Cardiac septum (tissue), 1 donor: ENCODE measurements around the gene MAEA. TPM values are rescaled to one million over a fixed set of nuclear protein-coding genes. Genes with fewer than 3 reads are reported as not detected.

Source experiments
- DNase-seq: peaks from one replicate; pipeline ENCODE4 v3.0.0-alpha.2; 2020; ENCODE audit warnings: low spot score
- intact Hi-C: fragments of 100-400 bp; cut with DNase I; formaldehyde crosslinking; loops from one replicate; pipeline ENCODE4 v1.14.0; 2022
- total RNA-seq: library from RNA; stranded (reverse); fragmentation: NEBNext Ultra II Directional; extraction: Animal tissue kit (Norgen Biotek cat#: 25700); gene quantifications from one replicate; pipeline ENCODE4 v1.2.1, GENCODE V29; 2021
- donor health status: DM: no; HTN: no; CAD: no.

Gene MAEA
- total RNA-seq, 1 donor from 2014 or later, result 55.2 TPM

DNA sequence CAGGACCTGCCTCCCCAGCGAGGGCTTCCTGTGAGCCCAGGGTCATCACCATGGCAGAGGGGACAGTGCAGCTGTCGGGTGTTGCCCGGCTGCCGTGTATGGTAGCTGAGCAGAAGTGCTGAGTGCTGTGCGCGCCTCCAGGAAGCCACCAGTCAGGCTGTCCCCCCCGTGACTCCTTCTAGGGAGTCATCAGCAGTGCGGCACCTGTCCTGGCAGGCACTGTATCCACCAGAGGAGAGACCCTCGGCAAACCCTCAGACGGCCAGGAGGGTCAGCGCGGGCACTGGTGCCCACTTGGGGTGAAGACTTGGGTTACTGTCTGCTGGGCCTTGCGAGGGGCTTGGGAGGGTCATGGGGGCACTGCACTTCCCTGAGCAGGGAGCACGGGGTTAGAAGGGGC, 65.7 kb downstream of the MAEA start:
- no peak for DNase-seq
- intact Hi-C loops, result loop anchor here (5.0 kb wide), 1 partner anchor 157 kb away; no protein-coding TSS in a partner anchor

- no peak for DNase-seq
- intact Hi-C loops, result loop anchor here (1.0 to 5.0 kb wide), 2 partner anchors 156 to 273 kb away; no protein-coding TSS in a partner anchor
These were observed 66.7 kb downstream of the MAEA start for GRCh38 chr4:1356181-1356998.

GRCh38 chr4:1357356-1358248, 67.9 kb downstream of the MAEA start:
- intact Hi-C loops, result loop anchor here (5.0 kb wide), 1 partner anchor 155 kb away; no protein-coding TSS in a partner anchor
- no peak for DNase-seq

GRCh38 chr4:1358421-1359143, 68.9 kb downstream of the MAEA start:
- no peak for DNase-seq
- intact Hi-C loops, result loop anchor here (5.0 kb wide), 1 partner anchor 154 kb away; no protein-coding TSS in a partner anchor

DNA sequence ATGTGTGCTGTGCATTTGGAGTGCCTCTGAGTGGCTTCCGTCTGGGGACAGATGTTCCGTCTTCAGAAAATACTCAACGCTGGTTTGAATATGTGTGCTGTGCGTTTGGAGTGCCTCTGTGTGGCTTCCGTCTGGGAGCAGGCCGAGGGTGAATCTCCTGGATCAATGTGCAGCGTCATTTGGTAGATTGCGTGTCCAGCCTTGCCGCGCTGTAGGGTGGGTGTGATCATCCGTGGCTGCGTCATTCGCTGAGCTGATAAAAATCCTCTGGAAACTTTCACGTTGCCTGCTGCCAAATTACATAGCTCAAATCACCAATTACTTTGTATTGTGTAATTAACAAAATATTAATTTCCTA, 69.4 kb downstream of the MAEA start:
- intact Hi-C loops, result loop anchor here (5.0 kb wide), 1 partner anchor 153 kb away; no protein-coding TSS in a partner anchor
- no peak for DNase-seq

DNA sequence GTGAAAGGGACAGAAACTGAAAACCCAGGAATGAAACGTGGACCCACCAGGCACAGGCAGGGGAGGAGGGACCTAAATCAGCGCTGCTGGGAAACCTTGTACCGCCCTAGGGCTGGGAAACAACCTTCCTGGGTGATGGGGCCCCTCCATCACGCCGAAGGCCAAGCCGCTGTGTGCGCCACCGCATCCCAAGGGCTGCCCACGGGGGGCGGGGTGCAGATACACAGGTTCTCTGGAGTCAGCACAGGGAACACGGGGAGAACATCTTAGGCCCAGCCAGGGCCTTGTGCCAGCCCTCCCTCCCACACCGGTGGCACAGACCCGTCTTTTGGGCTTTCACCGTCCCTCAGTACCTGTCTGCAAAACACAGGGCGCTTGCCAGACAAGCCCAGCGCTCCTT, 70.3 kb downstream of the MAEA start:
- no peak for DNase-seq
- intact Hi-C loops, result loop anchor here (5.0 kb wide), 1 partner anchor 152 kb away; no protein-coding TSS in a partner anchor

DNA sequence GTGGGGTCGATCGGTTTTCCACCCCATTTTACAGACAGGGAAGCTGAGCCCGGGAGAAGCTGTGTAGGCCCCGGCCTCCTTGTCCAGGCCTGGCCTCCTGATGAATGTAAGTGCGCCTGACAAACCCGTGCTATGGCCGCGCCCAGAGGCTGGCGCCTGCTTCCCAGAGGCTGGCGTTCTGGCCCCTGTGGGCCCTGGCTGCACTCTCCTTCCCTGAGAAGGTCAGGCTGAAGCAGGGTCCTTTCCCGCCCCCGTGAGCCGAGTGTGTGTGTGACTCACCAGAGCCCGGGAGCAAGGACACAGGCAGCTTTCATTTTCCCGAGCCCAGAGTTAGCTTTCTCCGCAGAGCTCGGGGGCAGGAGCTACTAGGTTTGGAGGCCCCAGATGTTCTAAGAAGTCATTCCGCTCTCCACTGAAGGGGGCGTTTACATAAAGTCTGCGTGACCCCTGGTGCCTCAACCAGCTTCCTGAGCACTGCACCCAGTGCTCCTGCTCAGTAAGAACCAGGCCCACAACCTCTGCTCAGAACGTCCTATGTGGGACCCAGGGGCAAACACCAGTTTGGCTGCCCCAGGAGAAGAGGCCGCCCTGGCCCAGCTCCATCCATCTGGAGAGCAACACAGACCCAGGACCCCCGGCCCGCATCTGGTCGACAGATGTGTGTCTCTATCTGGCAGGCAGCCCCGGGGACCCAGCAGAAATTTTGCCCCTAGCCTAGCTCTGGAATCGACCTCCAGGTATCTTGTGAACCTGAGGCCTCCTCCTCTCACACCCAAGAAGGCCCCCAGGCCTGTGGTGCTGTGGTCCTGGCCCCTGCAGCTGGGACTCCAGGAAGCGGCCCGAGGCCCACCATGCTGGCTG, 71.0 kb downstream of the MAEA start:
- DNase-seq, result no peak
- intact Hi-C loops, result no loop called here

GRCh38 chr4:1361431-1361830, 71.7 kb downstream of the MAEA start:
- no peak for DNase-seq
- intact Hi-C loops, result no loop called here

GRCh38 chr4:1362046-1362445, 72.4 kb downstream of the MAEA start:
- DNase-seq, result no peak
- intact Hi-C loops, result no loop called here

DNA sequence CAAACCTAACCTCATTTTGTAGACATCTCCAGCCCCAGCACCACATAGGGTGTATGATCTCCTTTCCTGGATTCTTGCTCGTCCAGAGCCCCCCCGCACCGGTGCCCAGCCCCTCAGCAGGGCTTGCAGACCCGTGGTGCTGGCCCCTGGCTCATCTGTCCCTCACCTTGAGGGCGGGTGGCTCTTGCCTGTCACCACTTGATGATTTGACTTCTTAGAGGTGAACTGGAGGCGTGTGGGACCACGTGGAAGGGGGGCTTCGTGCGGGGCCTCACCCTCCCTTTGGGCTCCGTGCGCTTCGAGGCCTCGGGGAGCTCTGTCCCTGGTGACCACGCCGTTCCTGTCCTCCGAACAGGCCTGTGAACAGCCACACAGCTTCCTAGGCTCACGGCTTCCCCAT, 72.8 kb downstream of the MAEA start:
- intact Hi-C loops, result no loop called here
- no peak for DNase-seq

DNA sequence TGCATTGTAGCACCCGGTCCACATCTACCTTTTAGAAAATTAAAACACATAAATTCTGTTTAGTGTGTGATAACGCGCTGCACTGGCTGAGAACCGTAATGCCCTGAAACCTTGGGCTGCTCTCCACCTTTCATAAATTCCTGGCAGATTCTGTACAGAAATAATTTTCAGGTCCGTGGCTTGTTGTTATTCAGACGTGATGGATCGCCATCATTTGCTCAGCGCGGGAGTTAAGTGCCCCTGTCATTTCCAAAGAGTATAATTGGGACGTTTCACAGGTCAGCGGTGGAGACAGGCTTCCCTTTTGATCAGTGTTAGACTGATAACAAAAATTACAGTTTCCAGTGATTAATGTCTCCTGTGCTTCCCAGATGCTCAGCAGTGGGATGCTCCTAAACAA, 73.8 kb downstream of the MAEA start:
- intact Hi-C loops, result no loop called here
- no peak for DNase-seq

GRCh38 chr4:1364217-1364616, 74.5 kb downstream of the MAEA start:
- no peak for DNase-seq
- intact Hi-C loops, result no loop called here

DNA sequence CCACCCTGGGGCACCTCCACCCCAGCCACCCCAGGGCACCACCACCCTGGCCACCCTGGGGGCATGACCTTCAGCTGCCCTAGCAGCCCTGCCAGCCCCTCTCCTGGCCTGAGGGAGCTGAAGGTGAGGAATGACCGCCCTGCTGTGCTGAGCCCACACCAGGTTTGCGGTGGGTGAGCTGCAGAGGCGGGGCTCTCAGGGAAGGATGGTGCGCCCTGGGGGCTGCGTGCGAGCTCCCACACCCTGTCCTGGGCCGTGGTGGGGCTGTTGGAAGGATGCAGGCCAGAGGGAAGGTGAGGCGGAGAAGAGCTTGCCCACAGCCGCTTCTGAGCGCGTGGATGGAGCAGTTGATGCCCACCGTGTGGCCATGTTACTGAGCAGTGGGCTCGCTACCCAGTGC, 75.1 kb downstream of the MAEA start:
- no peak for DNase-seq
- intact Hi-C loops, result no loop called here

DNA sequence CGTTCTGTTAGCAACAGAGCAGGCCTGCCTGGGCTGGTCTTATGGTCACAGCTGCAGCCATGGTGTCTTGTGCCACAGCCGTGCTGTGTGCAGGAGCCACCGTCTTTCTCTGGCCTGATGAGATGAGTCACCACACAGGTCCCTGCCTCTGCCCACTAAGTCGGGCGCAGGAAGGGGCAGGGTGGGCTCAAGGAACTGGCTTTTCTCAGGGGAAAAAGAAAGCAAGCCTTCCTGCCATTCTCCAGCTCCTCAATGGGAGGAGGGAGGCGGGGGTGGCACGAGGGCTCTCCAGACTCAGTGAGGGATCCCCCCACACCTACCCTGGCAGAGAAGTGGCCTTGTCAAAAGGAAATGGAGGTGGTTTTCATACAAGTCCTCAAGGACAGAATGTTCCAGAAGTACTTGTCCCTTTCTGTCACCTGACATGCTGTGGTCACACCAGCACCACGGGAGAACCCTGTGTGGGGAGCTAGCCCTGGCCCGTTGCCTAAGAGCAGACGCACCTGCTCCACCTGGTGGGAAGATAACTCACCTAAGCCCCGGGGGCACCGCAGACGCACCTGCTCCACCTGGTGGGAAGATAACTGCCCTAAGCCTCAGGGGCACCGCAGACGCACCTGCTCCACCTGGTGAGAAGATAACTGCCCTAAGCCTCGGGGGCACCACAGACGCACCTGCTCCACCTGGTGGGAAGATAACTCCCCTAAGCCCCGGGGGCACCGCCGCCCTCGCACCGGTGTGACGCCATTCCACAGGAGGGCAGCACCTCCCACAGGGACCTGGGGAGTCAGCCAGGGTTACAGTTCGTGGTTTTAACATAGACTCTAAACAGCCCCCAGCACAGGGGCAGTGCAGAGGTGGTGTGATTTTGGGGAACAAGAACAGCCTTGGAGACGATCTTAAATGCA, 75.8 kb downstream of the MAEA start:
- intact Hi-C loops, result no loop called here
- DNase-seq, result peak; percentile 58

DNA sequence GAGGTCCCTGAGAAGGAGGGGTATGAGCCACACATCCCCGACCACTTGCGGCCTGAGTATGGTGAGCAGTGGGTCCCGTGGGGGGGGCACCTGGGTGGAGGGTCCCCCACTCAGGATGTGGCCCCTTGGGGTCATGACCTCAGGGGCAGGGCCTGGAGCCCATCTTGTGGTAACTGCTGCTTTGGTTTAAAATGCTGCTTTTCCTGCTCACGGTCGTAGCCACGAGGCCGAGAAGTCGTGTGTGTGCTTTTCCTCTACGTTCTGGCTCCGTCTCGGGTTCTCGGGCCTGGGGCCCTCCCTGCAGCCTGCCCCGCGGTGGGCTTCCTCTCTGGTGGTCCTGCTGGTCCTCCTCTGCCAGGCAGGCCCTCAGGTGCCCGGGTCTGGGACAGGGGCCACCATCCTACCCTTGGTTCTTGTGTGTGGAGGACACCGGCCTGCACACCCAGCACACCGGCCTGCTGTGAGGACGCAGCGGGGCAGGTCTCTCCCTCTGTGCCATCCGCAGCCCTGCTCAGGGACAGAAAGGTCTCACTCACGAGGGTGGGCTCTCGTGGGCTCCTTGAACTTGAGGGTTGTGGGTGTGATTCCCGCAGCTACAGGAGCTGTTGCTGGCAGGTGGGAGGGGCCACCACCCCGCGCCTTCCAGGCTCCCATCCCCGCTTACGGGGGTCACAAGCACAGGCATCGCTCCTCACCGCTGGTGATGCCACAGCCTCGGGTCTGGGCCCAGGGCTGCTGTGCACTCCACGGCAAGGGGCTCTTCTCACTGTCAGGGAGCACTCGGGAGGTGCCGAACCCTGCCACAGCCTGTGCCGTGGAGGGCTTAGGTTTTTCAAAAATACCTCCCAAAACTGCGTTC, 76.9 kb downstream of the MAEA start:
- DNase-seq, result peak; percentile 65
- intact Hi-C loops, result no loop called here

DNA sequence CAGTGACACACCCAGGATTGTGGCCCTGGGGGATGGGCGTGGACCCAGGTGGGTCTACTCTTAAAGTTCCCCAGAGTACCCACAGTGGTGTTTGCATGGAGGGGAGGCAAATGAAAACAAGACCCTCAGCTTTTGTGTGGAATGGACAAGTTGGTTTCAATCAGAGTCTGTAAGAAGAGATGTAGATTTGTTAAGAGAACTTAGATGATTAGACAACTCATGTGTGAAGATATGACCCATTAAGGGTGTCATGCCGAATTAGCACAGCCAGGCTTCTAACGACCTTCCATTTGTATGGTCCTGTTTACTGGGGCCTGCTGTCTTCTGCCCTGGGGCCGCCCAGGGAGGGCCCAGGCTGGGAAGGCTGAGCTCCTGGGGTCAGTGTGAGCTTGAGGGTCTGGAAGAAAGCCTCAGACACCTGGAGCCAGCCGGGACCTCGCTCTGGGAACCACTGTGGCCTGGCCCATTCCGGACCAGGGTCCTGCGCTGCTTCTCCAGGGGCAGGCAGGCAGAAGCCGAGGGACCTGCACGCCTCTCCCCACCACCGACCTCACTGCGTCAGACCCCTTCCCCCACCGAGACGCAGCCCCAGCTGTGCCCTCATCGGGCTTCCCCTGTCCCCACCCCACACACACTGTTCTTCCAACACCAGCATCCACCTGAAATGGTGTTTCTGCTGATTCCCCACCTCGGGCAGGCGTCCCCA, 77.7 kb downstream of the MAEA start:
- DNase-seq, result peak; percentile 39
- intact Hi-C loops, result no loop called here
